Right lobe of liver (tissue), 6 donors: ENCODE measurements around the gene OR56A1. TPM values are rescaled to one million over a fixed set of nuclear protein-coding genes. Genes with fewer than 3 reads are reported as not detected.
A peak's percentile ranks its signal among the peaks of the same experiment; 100 is the strongest.
"Not testable (repeated sequence)": the region's sequence is repeated elsewhere in the genome, so short reads cannot be mapped to it uniquely, and the experiment has no call there.

ENCODE experiments used
- ATAC-seq, 4 donors: fragments of 200-7000 bp; cut with Tn5 transposase; one replicate each; pipeline ENCODE4 v1.9.1; 2020; ENCODE audit warnings: mild to moderate bottlenecking in 4 of 4, moderate library complexity in 4 of 4
- DNase-seq, 3 donors: peaks; one replicate each; pipeline ENCODE4 v3.0.0-alpha.2; 2020
- H3K27ac ChIP-seq, 3 donors: fragments of 200-600 bp; one replicate each; pipeline ENCODE4 v1.8.0; 2022
- H3K27me3 ChIP-seq, 2 donors: fragments of 200-600 bp; one replicate each; pipeline ENCODE4 v1.8.0; 2022
- H3K36me3 ChIP-seq, 4 donors: fragments of 200-600 bp; sonication (generic) in 1 of 4; one replicate each; pipeline versions ENCODE4 v1.5.1 to v1.8.0; 2017 to 2022; ENCODE audit warnings: control low read depth in 1 of 4
- H3K4me1 ChIP-seq, 4 donors: fragments of 200-600 bp; sonication (generic) in 1 of 4; one replicate each; pipeline versions ENCODE4 v1.5.1 to v1.8.0; 2017 to 2022; ENCODE audit warnings: control low read depth in 1 of 4
- H3K4me3 ChIP-seq, 3 donors: fragments of 200-600 bp; one replicate each; pipeline ENCODE4 v1.8.0; 2022
- H3K9me3 ChIP-seq, 4 donors: fragments of 200-600 bp; sonication (generic) in 1 of 4; one replicate each; pipeline versions ENCODE4 v1.5.1 to v1.8.0; 2017 to 2022; ENCODE audit warnings: control low read depth in 1 of 4
- CTCF ChIP-seq, 4 donors: fragments of 200-600 bp in 3 of 4; fragments of 450-650 bp in 1 of 4; IDR thresholded peaks; one replicate each; pipeline versions ENCODE4 v1.5.1 to v1.8.0; 2016 to 2022; ENCODE audit warnings: antibody characterized with exemption in 4 of 4, mild to moderate bottlenecking in 2 of 4
- POLR2A ChIP-seq: fragments of 450-650 bp; IDR thresholded peaks from one replicate; pipeline ENCODE4 v1.6.1; 2017; ENCODE audit warnings: antibody characterized with exemption, mild to moderate bottlenecking
- WGBS: methylation state at CpG from one replicate; pipeline ENCODE4 v1.1.6; 2018; ENCODE audit warnings: low coverage, low lambda C conversion rate; ENCODE audit not compliant: insufficient coverage; ENCODE audit errors: missing lambda C conversion rate; 5-methylcytosine and 5-hydroxymethylcytosine counted together
- intact Hi-C, 2 donors: fragments of 100-400 bp; cut with DNase I; formaldehyde crosslinking; loops; one replicate each; pipeline versions ENCODE4 v1.11.2 to v1.14.1; 2022
- long read RNA-seq: library from polyadenylated mRNA; unstranded; transcript quantifications from one replicate; pipeline ENCODE4 v2.0.0, GENCODE V29; 2019
- total RNA-seq, 6 experiments: library from RNA; depleted of rRNA in 2 of 6; stranded (reverse); fragments of >200 nt in 2 of 6; fragmentation: NEBNext Ultra II Directional in 3 of 6; extraction: Animal tissue kit (Norgen Biotek cat#: 25700) in 3 of 6; gene quantifications; one replicate each; pipeline versions ENCODE4 v1.1.0 to v1.2.4, GENCODE V29; 2016 to 2023
- donor health status: DM: no; HTN: yes; CAD: no.
- donor health status: DM: no; HTN: no; CAD: no.
- donor health status: DM: no; HTN: no; CAD: no.
- donor health status: DM: no; HTN: yes; CAD: no.
- donor health status: DM: no; HTN: yes; CAD: no.

OR56A1 gene
- total RNA-seq = not detected
- long read RNA-seq = 0 reads

- intact Hi-C loops = no loop called here
These were observed at the start of gene OR56A1 for GRCh38 chr11:6030708-6031405. OR56A1 (minus strand) TSS chr11:6030758; CDS start chr11:6027692, 3,066 bp downstream.

GRCh38 chr11:6079463-6079862 lies 48.9 kb upstream of the OR56A1 start:
- WGBS = 41% methylated on average over 3 of the region's 4 CpGs
- DNase-seq (no peak), ATAC-seq (peak in 1 of 4 donors; percentile 30)
- no peaks in the 10 kb centered on the region for H3K27me3 ChIP-seq
- H3K9me3 ChIP-seq = no peaks in the 10 kb centered on the region
- no peaks in the 10 kb centered on the region for H3K4me1 ChIP-seq
- H3K4me3 ChIP-seq = no peak overlapping the region
- no peaks in the 10 kb centered on the region for H3K36me3 ChIP-seq
- TF ChIP-seq POLR2A (no peak), CTCF (IDR thresholded peaks at IDR 0.05) (no peak)
- intact Hi-C loops = no loop called here
- H3K27ac ChIP-seq = no peak overlapping the region

More at GRCh38 chr11:6030708-6031405, at the start of gene OR56A1:
- H3K27ac ChIP-seq = no peak within 1 kb of the TSS
- no peaks in the 10 kb centered on the region for H3K4me1 ChIP-seq
- no peak within 1 kb of the TSS for H3K4me3 ChIP-seq
- no peaks in the 10 kb centered on the region for H3K36me3 ChIP-seq
- no peaks in the 10 kb centered on the region for H3K9me3 ChIP-seq
- ATAC-seq (no peak), DNase-seq (no peak)
- TF ChIP-seq CTCF (IDR thresholded peaks at IDR 0.05) = no peak
- TF ChIP-seq POLR2A = no peak
- H3K27me3 ChIP-seq = no peaks in the 10 kb centered on the region
- WGBS = 43% methylated on average over 1 of the region's 1 CpG

- Histone ChIP-seq H3K27ac (no peak overlapping the region), H3K36me3 (no peaks in the 10 kb centered on the region), H3K4me3 (no peak overlapping the region), H3K27me3 (no peaks in the 10 kb centered on the region), H3K9me3 (no peaks in the 10 kb centered on the region), H3K4me1 (no peaks in the 10 kb centered on the region)
- intact Hi-C loops = no loop called here
- no peak for ATAC-seq
- no peak for TF ChIP-seq POLR2A
- TF ChIP-seq CTCF (IDR thresholded peaks at IDR 0.05) = no peak
- DNase-seq = no peak
- 86% methylated on average over 6 of the region's 6 CpGs for WGBS
These were observed 47.2 kb upstream of the OR56A1 start for GRCh38 chr11:6077723-6078122.

GRCh38 chr11:6076443-6076842 lies 45.9 kb upstream of the OR56A1 start:
- H3K4me3 ChIP-seq, H3K27me3 ChIP-seq, H3K27ac ChIP-seq, DNase-seq, H3K9me3 ChIP-seq, H3K36me3 ChIP-seq, H3K4me1 ChIP-seq, intact Hi-C loops, ATAC-seq: not testable (repeated sequence)
- 78% methylated on average over 2 of the region's 2 CpGs for WGBS

- intact Hi-C loops = no loop called here
- H3K4me1 ChIP-seq = no peaks in the 10 kb centered on the region
- no peaks in the 10 kb centered on the region for H3K36me3 ChIP-seq
- no peak overlapping the region for H3K27ac ChIP-seq
- 56% methylated on average over 4 of the region's 4 CpGs for WGBS
- H3K9me3 ChIP-seq = no peaks in the 10 kb centered on the region
- no peaks in the 10 kb centered on the region for H3K27me3 ChIP-seq
- ATAC-seq (no peak), DNase-seq (no peak)
- no peak overlapping the region for H3K4me3 ChIP-seq
- TF ChIP-seq POLR2A = no peak
- no peak for TF ChIP-seq CTCF (IDR thresholded peaks at IDR 0.05)
These were observed 36.9 kb upstream of the OR56A1 start for GRCh38 chr11:6067502-6067901.
